ENCODE measurements around the gene CACNA2D3. TPM values are rescaled to one million over a fixed set of nuclear protein-coding genes. Genes with fewer than 3 reads are reported as not detected.

Gene CACNA2D3
- polyA plus RNA-seq, 2 of the 4 experiments (the other 2 are of a cell fraction), result 0.04 to 0.05 TPM

- ATAC-seq (no peak), DNase-seq (ENCODE audit: low read depth in 1 of 2, low spot score in 1 of 2) (no peak), FAIRE-seq (no peak)
- H3K27ac ChIP-seq, result no peak overlapping the region
- H3K4me2 ChIP-seq, result no peak overlapping the region
- no peak overlapping the region for H3K4me3 ChIP-seq
- no peaks in the 10 kb centered on the region for H3K4me1 ChIP-seq
- TF ChIP-seq EP300 (IDR thresholded peaks at IDR 0.05) (no peak), RARB (CRISPR knock-in tag; IDR thresholded peaks at IDR 0.05) (no peak), FOSB (CRISPR knock-in tag; IDR thresholded peaks at IDR 0.05) (no peak), RAD21 (conservative IDR thresholded peaks at IDR 0.05 in 1 of 2, IDR thresholded peaks at IDR 0.05 in 1 of 2) (no peak), RCOR1 (IDR thresholded peaks at IDR 0.05; ENCODE audit: low read depth, low read length) (no peak), CHD2 (IDR thresholded peaks at IDR 0.05; ENCODE audit: low read length, partially characterized antibody) (no peak), REST (IDR thresholded peaks at IDR 0.05) (no peak), POLR2AphosphoS2 (conservative IDR thresholded peaks at IDR 0.05; ENCODE audit: low read length) (no peak), SMC3 (IDR thresholded peaks at IDR 0.05) (no peak), PHF8 (IDR thresholded peaks at IDR 0.05; ENCODE audit: borderline replicate concordance, low read depth) (no peak), FOSL2 (IDR thresholded peaks at IDR 0.05) (no peak), FOSL2 (CRISPR knock-in tag; IDR thresholded peaks at IDR 0.05) (no peak), RFX5 (IDR thresholded peaks at IDR 0.05) (no peak), NPAS2 (CRISPR knock-in tag; IDR thresholded peaks at IDR 0.05; ENCODE audit: borderline replicate concordance) (no peak), JUN (IDR thresholded peaks at IDR 0.05) (no peak), SREBF2 (IDR thresholded peaks at IDR 0.05) (no peak)
- TF ChIP-seq, protein P1, sequence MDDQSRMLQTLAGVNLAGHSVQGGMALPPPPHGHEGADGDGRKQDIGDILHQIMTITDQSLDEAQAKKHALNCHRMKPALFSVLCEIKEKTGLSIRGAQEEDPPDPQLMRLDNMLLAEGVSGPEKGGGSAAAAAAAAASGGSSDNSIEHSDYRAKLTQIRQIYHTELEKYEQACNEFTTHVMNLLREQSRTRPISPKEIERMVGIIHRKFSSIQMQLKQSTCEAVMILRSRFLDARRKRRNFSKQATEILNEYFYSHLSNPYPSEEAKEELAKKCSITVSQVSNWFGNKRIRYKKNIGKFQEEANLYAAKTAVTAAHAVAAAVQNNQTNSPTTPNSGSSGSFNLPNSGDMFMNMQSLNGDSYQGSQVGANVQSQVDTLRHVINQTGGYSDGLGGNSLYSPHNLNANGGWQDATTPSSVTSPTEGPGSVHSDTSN (IDR thresholded peaks at IDR 0.05), result no peak
- WGBS (ENCODE audit: missing lambda C conversion rate), result 0% methylated on average over 2 of the region's 2 CpGs
- ChIA-PET CTCF (interaction anchor here (0.6 kb wide), 1 partner anchor 820 kb away, joined by 4 read pairs; no protein-coding TSS in a partner anchor), POLR2A (no interaction called here)
- H3K9me3 ChIP-seq, result no peaks in the 10 kb centered on the region
These were observed 636.8 kb downstream of the CACNA2D3 start for GRCh38 chr3:54759166-54759565.

DNA sequence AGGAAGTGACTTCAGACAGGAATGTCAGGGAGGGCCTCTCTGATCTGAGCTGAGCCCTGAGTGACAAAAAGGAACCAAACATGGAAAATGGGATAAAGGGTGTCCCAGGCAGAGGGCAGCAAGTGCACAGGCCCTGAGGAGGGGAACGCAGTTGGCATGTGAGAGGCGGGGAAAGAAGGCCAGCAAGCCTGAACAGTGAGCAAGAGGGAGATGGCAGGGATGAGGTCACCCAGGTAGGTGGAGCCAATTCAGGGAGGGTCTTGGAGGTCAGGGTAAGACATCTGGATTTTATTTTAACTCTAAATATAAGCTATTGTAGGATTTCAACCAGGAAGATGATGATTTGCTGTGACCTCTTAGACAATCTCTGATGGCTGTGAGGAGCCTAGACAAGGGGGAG, 637.8 kb downstream of the CACNA2D3 start:
- Histone ChIP-seq H3K4me2 (no peak overlapping the region), H3K27ac (no peak overlapping the region), H3K9me3 (no peaks in the 10 kb centered on the region), H3K4me3 (no peak overlapping the region), H3K4me1 (no peaks in the 10 kb centered on the region)
- ChIA-PET CTCF (no interaction called here), POLR2A (no interaction called here)
- no peak for DNase-seq (ENCODE audit: low read depth in 1 of 2, low spot score in 1 of 2)
- TF ChIP-seq FOSB (CRISPR knock-in tag; IDR thresholded peaks at IDR 0.05) (no peak), KDM1A (IDR thresholded peaks at IDR 0.05; ENCODE audit: low read depth) (no peak), CBX8 (IDR thresholded peaks at IDR 0.05) (no peak), RCOR1 (IDR thresholded peaks at IDR 0.05; ENCODE audit: low read depth, low read length) (no peak), POLR2AphosphoS2 (conservative IDR thresholded peaks at IDR 0.05; ENCODE audit: low read length) (no peak), ELK1 (IDR thresholded peaks at IDR 0.05; ENCODE audit: low read depth, low read length) (no peak), PHF8 (IDR thresholded peaks at IDR 0.05; ENCODE audit: borderline replicate concordance, low read depth) (no peak), POLR2A (IDR thresholded peaks at IDR 0.05; ENCODE audit: low read length) (no peak)
- ATAC-seq, result no peak
- no peak for FAIRE-seq
- WGBS (ENCODE audit: missing lambda C conversion rate), result 6% methylated on average over 2 of the region's 2 CpGs

Measured in A549 (cell line).